Measurements from ENCODE around the gene MED12. TPM values are rescaled to one million over a fixed set of nuclear protein-coding genes. Genes with fewer than 3 reads are reported as not detected.

Gene MED12
- total and polyA plus RNA-seq, 2 experiments from 2014 or later: 7.1 to 40.6 TPM

GRCh38 chrX:71182871-71183270 lies 64.5 kb downstream of the MED12 start (continued):
- TF ChIP-seq, protein P1, sequence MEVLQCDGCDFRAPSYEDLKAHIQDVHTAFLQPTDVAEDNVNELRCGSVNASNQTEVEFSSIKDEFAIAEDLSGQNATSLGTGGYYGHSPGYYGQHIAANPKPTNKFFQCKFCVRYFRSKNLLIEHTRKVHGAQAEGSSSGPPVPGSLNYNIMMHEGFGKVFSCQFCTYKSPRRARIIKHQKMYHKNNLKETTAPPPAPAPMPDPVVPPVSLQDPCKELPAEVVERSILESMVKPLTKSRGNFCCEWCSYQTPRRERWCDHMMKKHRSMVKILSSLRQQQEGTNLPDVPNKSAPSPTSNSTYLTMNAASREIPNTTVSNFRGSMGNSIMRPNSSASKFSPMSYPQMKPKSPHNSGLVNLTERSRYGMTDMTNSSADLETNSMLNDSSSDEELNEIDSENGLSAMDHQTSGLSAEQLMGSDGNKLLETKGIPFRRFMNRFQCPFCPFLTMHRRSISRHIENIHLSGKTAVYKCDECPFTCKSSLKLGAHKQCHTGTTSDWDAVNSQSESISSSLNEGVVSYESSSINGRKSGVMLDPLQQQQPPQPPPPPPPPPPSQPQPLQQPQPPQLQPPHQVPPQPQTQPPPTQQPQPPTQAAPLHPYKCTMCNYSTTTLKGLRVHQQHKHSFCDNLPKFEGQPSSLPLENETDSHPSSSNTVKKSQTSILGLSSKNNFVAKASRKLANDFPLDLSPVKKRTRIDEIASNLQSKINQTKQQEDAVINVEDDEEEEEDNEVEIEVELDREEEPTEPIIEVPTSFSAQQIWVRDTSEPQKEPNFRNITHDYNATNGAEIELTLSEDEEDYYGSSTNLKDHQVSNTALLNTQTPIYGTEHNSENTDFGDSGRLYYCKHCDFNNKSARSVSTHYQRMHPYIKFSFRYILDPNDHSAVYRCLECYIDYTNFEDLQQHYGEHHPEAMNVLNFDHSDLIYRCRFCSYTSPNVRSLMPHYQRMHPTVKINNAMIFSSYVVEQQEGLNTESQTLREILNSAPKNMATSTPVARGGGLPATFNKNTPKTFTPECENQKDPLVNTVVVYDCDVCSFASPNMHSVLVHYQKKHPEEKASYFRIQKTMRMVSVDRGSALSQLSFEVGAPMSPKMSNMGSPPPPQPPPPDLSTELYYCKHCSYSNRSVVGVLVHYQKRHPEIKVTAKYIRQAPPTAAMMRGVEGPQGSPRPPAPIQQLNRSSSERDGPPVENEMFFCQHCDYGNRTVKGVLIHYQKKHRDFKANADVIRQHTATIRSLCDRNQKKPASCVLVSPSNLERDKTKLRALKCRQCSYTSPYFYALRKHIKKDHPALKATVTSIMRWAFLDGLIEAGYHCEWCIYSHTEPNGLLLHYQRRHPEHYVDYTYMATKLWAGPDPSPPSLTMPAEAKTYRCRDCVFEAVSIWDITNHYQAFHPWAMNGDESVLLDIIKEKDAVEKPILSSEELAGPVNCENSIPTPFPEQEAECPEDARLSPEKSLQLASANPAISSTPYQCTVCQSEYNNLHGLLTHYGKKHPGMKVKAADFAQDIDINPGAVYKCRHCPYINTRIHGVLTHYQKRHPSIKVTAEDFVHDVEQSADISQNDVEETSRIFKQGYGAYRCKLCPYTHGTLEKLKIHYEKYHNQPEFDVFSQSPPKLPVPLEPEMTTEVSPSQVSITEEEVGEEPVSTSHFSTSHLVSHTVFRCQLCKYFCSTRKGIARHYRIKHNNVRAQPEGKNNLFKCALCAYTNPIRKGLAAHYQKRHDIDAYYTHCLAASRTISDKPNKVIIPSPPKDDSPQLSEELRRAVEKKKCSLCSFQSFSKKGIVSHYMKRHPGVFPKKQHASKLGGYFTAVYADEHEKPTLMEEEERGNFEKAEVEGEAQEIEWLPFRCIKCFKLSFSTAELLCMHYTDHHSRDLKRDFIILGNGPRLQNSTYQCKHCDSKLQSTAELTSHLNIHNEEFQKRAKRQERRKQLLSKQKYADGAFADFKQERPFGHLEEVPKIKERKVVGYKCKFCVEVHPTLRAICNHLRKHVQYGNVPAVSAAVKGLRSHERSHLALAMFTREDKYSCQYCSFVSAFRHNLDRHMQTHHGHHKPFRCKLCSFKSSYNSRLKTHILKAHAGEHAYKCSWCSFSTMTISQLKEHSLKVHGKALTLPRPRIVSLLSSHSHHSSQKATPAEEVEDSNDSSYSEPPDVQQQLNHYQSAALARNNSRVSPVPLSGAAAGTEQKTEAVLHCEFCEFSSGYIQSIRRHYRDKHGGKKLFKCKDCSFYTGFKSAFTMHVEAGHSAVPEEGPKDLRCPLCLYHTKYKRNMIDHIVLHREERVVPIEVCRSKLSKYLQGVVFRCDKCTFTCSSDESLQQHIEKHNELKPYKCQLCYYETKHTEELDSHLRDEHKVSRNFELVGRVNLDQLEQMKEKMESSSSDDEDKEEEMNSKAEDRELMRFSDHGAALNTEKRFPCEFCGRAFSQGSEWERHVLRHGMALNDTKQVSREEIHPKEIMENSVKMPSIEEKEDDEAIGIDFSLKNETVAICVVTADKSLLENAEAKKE (CRISPR knock-in tag; IDR thresholded peaks at IDR 0.05): no peak
- TF ChIP-seq ETS1 (IDR thresholded peaks at IDR 0.05): no peak
- no peak for TF ChIP-seq ZNF331 (CRISPR knock-in tag; IDR thresholded peaks at IDR 0.05; ENCODE audit: low read depth)

DNA sequence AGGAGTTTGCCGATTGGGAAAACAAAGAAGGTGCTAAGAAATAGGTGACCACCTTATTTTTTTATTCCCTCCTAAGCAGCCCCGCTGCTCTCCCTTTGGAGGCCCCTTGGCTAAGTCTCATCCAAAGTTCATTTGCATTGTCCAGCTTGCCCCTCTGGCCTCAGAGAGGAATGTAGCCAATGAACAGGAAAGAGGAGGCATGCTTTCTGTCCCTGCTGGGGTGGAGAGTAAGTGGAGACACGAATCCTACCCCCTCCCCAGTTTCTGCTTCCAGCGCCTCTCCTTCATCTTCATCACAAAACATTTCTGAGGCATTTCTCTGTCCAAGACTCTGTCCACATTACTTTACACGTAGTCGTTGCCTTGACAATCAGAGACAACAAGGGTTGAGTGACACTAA lies 64.9 kb downstream of the MED12 start:
- Mint-ChIP-seq H3K27me3 (ENCODE audit: insufficient read depth, low read depth, poor library complexity) (no peaks in the 10 kb centered on the region), H3K36me3 (ENCODE audit: low read depth) (no peaks in the 10 kb centered on the region), H3K4me1 (peaks cover 25% of the 10 kb centered on the region), H3K9me3 (no peaks in the 10 kb centered on the region), H3K4me3 (no peak overlapping the region), H3K27ac (peak overlapping the region; percentile 40; the same call in 1 of the 2 replicates)
- H3K9me2 ChIP-seq (ENCODE audit: insufficient read depth): no peaks in the 10 kb centered on the region
- DNase-seq (ENCODE audit: low spot score) (peak; percentile 8), ATAC-seq (no peak; the same call in 2 of the 3 replicates)
- H3K36me3 ChIP-seq (ENCODE audit: insufficient read depth): no peaks in the 10 kb centered on the region
- no peaks in the 10 kb centered on the region for H3K27me3 ChIP-seq (ENCODE audit: insufficient read depth)
- no peaks in the 10 kb centered on the region; the same call in 1 of the 2 replicates for H3K4me1 ChIP-seq (ENCODE audit: insufficient read depth)
- H2AFZ ChIP-seq: no peak overlapping the region
- H3K79me2 ChIP-seq (replicated peaks; ENCODE audit: insufficient read depth): no peaks in the 10 kb centered on the region
- no peaks in the 10 kb centered on the region for H3F3A ChIP-seq (replicated peaks; ENCODE audit: low read depth)
- no peak overlapping the region for H3K4me3 ChIP-seq
- no peaks in the 10 kb centered on the region for H4K20me1 ChIP-seq (replicated peaks; ENCODE audit: insufficient read depth)
- H3K4me2 ChIP-seq: peak overlapping the region; percentile 61; the same call in 1 of the 2 replicates
- H3K27ac ChIP-seq (ENCODE audit: low read depth): peak overlapping the region; percentile 94
- TF ChIP-seq ZNF114 (CRISPR knock-in tag; IDR thresholded peaks at IDR 0.05) (no peak), ETS1 (IDR thresholded peaks at IDR 0.05) (no peak), POLR2AphosphoS5 (IDR thresholded peaks at IDR 0.05; ENCODE audit: low read depth) (no peak), EZH2 (IDR thresholded peaks at IDR 0.05; ENCODE audit: low read depth, unreplicated experiment) (no peak), STAT1 (IDR thresholded peaks at IDR 0.05; ENCODE audit: unreplicated experiment) (no peak), CREB1 (CRISPR knock-in tag; IDR thresholded peaks at IDR 0.05; ENCODE audit: low read depth) (no peak), JUNB (IDR thresholded peaks at IDR 0.05; ENCODE audit: unreplicated experiment) (no peak), REST (IDR thresholded peaks at IDR 0.05; ENCODE audit: unreplicated experiment) (no peak), EZH2phosphoT487 (IDR thresholded peaks at IDR 0.05; ENCODE audit: unreplicated experiment) (no peak)
- TF ChIP-seq, protein P2, sequence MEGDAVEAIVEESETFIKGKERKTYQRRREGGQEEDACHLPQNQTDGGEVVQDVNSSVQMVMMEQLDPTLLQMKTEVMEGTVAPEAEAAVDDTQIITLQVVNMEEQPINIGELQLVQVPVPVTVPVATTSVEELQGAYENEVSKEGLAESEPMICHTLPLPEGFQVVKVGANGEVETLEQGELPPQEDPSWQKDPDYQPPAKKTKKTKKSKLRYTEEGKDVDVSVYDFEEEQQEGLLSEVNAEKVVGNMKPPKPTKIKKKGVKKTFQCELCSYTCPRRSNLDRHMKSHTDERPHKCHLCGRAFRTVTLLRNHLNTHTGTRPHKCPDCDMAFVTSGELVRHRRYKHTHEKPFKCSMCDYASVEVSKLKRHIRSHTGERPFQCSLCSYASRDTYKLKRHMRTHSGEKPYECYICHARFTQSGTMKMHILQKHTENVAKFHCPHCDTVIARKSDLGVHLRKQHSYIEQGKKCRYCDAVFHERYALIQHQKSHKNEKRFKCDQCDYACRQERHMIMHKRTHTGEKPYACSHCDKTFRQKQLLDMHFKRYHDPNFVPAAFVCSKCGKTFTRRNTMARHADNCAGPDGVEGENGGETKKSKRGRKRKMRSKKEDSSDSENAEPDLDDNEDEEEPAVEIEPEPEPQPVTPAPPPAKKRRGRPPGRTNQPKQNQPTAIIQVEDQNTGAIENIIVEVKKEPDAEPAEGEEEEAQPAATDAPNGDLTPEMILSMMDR (conservative IDR thresholded peaks at IDR 0.05; ENCODE audit: low read depth in 2 of 2): no peak

Measured in GM23338 (cell line).